ENCODE measurements around the gene STAT5A. TPM values are rescaled to one million over a fixed set of nuclear protein-coding genes. Genes with fewer than 3 reads are reported as not detected.

STAT5A gene
- total RNA-seq, 4 donors from 2014 or later: 151 to 200 (median 171) TPM

DNA sequence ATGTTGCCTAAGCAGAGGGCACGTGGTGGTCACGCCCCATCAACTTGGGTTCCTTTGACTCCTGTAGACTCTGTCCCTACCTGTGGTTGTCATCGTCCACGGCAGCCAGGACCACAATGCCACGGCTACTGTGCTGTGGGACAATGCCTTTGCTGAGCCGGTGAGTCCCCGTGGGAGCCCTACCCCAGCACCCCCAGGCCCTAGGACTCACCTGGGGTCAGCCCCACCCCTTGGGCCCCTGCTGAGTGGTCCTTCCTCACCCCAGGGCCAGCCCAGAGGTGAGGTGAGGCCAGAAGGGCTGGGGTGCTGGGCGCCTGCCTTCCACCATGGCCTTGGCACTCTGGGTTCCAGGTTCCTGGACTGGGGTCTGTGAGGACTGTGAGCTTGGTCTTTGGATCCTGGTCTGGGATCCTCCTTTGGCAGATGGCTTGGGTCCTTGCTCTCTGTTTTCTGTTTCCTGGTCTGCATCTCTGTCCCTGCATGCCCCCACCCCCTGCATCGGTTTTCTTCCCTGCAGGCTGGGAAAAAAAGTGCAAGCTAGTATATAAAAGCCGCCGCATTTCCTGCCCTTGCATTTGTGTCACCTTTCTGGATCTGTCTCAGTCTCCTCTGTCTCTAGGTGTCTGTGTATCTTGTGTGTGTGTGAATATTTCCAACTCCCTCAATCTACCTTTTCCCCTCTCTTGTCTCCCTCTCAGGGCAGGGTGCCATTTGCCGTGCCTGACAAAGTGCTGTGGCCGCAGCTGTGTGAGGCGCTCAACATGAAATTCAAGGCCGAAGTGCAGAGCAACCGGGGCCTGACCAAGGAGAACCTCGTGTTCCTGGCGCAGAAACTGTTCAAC is 17.5 kb downstream of the STAT5A start:
- ATAC-seq (ENCODE audit: low FRiP score) (no peak), DNase-seq (ENCODE audit: low spot score) (no peak)
- TF ChIP-seq, protein P1, sequence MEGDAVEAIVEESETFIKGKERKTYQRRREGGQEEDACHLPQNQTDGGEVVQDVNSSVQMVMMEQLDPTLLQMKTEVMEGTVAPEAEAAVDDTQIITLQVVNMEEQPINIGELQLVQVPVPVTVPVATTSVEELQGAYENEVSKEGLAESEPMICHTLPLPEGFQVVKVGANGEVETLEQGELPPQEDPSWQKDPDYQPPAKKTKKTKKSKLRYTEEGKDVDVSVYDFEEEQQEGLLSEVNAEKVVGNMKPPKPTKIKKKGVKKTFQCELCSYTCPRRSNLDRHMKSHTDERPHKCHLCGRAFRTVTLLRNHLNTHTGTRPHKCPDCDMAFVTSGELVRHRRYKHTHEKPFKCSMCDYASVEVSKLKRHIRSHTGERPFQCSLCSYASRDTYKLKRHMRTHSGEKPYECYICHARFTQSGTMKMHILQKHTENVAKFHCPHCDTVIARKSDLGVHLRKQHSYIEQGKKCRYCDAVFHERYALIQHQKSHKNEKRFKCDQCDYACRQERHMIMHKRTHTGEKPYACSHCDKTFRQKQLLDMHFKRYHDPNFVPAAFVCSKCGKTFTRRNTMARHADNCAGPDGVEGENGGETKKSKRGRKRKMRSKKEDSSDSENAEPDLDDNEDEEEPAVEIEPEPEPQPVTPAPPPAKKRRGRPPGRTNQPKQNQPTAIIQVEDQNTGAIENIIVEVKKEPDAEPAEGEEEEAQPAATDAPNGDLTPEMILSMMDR (IDR thresholded peaks at IDR 0.05): no peak

DNA sequence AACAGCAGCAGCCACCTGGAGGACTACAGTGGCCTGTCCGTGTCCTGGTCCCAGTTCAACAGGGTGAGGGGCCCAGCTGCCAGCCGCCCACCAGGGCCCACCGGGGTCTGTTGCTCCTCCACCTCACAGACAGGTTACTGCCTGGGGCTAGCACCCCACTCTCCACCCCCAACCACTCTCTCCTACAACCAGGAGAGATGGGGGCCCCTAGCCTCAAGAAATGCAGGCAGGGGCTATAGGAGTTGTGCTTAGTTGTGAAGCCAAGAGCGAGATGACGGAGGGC is 18.0 kb downstream of the STAT5A start:
- TF ChIP-seq, protein P1 (IDR thresholded peaks at IDR 0.05): no peak
- no peak for DNase-seq (ENCODE audit: low spot score)
- ATAC-seq (ENCODE audit: low FRiP score): no peak

DNA sequence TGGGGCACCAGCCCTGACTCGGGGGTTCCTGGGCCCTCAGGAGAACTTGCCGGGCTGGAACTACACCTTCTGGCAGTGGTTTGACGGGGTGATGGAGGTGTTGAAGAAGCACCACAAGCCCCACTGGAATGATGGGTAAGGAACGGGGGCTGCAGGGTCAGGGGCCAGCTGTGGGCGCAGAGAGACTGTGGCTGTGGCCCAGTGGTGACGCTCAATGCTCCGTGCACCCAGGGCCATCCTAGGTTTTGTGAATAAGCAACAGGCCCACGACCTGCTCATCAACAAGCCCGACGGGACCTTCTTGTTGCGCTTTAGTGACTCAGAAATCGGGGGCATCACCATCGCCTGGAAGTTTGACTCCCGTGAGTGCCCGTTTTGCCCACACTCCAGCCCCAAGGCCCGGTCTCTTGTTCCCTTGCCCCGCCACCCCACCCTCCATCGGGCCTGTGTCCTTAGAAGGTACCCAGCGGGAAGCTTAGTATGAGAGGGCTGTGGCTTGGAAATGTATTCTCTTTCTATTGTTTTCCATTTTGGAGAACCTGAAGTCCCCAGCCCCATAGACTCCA is 19.1 kb downstream of the STAT5A start:
- TF ChIP-seq, protein P1 (IDR thresholded peaks at IDR 0.05): no peak
- no peak for ATAC-seq (ENCODE audit: low FRiP score)
- no peak for DNase-seq (ENCODE audit: low spot score)

DNA sequence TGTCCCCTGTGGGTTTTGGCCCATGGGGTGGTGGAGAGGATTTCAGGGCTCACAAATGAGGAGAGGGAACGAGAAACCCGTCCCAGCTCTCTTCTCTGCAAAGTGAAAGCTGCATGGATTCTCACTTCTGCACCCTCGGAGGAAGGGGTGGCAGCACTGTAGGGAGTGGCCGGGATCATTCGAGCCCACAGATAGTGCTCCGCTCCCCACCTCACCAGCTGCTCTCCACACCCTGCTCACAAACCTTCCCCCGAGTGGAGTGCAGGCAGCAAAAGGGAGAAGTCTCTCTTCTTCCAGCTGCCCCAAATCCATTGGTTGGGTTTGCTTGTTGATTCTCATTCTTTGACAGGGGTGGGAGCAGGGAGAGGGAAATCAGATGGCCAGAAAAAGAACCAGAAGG is 20.1 kb downstream of the STAT5A start:
- TF ChIP-seq, protein P1 (IDR thresholded peaks at IDR 0.05): no peak
- no peak for ATAC-seq (ENCODE audit: low FRiP score)
- DNase-seq (ENCODE audit: low spot score): no peak

DNA sequence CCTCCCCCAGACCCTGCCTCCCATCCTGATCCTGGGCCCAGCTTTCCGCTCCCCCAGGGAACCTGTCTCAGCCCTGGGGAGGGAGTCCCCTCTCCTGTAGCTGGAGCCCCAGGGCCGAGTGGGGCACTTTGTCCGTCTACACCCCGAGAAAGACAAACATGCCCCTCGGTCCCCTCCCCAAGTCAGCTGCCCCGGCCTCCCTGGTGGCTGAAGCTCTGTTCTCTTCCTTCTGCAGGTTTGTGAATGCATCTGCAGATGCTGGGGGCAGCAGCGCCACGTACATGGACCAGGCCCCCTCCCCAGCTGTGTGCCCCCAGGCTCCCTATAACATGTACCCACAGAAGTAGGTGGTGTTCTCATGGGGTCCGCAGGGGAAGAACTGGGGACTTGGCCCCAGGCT is 20.8 kb downstream of the STAT5A start:
- DNase-seq (ENCODE audit: low spot score): no peak
- ATAC-seq (ENCODE audit: low FRiP score): no peak
- TF ChIP-seq, protein P1 (IDR thresholded peaks at IDR 0.05): no peak

DNA sequence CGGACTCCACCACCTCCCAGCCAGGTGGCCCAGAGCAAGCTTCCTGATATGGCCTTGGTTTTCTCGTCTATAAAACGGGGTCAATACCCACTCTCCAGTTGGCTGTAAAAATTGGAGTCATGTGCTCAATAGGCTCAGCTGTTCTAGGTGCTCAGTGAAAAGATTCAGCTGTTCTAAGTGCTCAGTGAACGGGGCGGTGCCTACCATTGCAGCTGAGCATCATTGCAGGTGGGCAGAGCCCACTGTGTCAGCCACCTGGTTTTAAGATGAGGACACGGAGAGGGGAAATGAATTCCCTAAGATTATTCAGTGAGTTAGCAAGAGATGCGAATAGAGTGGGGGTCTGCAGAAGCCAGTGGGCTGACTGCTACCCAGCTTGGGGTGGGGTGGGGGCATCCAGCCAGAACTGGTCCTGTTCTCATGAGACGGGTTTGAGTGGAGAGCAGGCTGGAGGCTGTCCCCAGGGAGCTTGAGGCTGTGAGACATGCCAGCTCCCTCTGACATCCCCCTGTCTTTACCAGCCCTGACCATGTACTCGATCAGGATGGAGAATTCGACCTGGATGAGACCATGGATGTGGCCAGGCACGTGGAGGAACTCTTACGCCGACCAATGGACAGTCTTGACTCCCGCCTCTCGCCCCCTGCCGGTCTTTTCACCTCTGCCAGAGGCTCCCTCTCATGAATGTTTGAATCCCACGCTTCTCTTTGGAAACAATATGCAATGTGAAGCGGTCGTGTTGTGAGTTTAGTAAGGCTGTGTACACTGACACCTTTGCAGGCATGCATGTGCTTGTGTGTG is 21.9 kb downstream of the STAT5A start:
- TF ChIP-seq, protein P1 (IDR thresholded peaks at IDR 0.05): no peak
- ATAC-seq (ENCODE audit: low FRiP score): no peak

More for the DNA sequence above, 21.9 kb downstream of the STAT5A start:
- no peak for DNase-seq (ENCODE audit: low spot score)
